ENCODE measurements around the gene SREBF2.

The SREBF2 gene

DNA sequence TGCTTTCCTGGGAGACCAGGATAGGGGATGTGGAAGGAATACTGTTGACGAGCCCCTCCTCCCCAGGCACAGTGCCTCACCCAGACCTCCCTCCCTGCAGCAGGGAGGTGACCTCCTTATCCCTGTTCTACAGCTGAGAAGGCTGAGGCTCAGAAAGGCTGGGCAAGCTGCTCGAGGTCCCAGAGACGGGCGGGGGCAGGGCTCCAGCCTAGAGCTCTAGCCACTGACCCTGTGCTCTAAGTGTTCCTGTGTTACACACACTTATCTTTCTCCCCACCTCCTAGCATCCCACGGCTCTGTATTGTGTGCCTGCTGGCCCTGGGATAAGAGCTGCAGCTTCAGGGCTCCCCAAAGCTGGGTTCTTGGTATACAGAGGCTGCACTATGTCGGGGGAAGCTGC, 24.5 kb upstream of the SREBF2 start:
- no peak for TF ChIP-seq SIN3A (IDR thresholded peaks at IDR 0.05; ENCODE audit: borderline replicate concordance, insufficient read depth, low read length)
- no peak for TF ChIP-seq TAF1 (IDR thresholded peaks at IDR 0.05; ENCODE audit: borderline replicate concordance, insufficient read depth, low read length)
- no peak for TF ChIP-seq POLR2AphosphoS5 (IDR thresholded peaks at IDR 0.05; ENCODE audit: low read depth, low read length)
- no peak for TF ChIP-seq FOXP2 (optimal IDR thresholded peaks at IDR 0.05; ENCODE audit: borderline replicate concordance, extremely low read depth, extremely low read length, insufficient read depth)

DNA sequence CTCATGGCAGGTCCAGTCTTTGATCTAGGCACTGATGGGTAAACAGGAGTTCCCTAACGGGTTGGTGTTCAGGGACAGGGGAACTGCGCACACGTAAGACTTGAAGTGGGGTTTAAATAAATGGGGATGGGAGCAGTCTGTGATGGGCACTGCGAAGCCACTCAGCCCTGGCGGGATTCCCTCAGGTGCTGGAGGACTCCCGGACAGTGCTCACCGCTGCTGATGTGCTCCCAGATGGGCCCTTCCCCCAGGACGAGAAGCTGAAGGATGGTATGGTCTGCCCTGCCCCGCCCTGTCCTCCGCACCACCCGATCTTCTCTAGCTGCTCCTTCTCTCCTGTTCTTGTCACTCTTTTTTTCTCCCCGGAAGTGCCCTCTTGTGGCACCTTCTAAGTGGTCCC, 22.9 kb upstream of the SREBF2 start:
- no peak for TF ChIP-seq FOXP2 (optimal IDR thresholded peaks at IDR 0.05; ENCODE audit: borderline replicate concordance, extremely low read depth, extremely low read length, insufficient read depth)
- TF ChIP-seq POLR2AphosphoS5 (IDR thresholded peaks at IDR 0.05; ENCODE audit: low read depth, low read length) = no peak
- TF ChIP-seq SIN3A (IDR thresholded peaks at IDR 0.05; ENCODE audit: borderline replicate concordance, insufficient read depth, low read length) = no peak
- TF ChIP-seq TAF1 (IDR thresholded peaks at IDR 0.05; ENCODE audit: borderline replicate concordance, insufficient read depth, low read length) = no peak
- TF ChIP-seq, protein P1, sequence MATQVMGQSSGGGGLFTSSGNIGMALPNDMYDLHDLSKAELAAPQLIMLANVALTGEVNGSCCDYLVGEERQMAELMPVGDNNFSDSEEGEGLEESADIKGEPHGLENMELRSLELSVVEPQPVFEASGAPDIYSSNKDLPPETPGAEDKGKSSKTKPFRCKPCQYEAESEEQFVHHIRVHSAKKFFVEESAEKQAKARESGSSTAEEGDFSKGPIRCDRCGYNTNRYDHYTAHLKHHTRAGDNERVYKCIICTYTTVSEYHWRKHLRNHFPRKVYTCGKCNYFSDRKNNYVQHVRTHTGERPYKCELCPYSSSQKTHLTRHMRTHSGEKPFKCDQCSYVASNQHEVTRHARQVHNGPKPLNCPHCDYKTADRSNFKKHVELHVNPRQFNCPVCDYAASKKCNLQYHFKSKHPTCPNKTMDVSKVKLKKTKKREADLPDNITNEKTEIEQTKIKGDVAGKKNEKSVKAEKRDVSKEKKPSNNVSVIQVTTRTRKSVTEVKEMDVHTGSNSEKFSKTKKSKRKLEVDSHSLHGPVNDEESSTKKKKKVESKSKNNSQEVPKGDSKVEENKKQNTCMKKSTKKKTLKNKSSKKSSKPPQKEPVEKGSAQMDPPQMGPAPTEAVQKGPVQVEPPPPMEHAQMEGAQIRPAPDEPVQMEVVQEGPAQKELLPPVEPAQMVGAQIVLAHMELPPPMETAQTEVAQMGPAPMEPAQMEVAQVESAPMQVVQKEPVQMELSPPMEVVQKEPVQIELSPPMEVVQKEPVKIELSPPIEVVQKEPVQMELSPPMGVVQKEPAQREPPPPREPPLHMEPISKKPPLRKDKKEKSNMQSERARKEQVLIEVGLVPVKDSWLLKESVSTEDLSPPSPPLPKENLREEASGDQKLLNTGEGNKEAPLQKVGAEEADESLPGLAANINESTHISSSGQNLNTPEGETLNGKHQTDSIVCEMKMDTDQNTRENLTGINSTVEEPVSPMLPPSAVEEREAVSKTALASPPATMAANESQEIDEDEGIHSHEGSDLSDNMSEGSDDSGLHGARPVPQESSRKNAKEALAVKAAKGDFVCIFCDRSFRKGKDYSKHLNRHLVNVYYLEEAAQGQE (IDR thresholded peaks at IDR 0.05; ENCODE audit: insufficient read depth in 1 of 2, low read depth in 2 of 2, low read length in 2 of 2) = no peak

DNA sequence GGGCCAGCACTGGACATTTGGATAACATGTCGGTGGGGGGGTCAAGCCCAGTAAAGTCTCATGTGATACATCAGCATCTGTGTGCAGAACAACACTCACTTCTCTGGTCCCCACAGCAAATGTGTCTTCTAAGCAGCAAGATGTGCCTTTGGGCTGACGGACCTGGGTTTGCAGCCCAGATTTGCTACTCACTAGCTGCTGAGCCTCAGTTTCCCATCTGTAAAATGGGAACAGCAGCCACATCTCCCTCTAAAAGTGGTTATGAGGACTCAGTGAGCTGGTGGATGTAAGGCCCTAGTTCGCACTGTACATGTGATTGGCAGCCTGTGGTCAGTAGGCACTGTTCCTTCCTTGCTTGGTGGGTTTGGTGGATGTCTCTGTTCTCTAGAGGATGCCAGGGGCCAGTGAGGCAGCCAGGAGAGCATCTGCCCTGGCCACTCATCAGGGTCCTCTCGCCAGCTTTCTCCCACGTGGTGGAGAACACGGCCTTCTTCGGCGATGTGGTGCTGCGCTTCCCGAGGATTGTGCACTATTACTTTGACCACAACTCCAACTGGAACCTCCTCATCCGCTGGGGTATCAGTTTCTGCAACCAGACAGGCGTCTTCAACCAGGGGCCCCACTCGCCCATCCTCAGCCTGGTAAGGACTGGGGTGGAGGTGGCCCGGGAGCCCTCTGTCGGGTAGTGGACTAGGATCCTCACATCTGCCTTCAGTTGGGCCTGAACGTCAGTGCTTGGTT, 19.9 kb upstream of the SREBF2 start:
- TF ChIP-seq SIN3A (IDR thresholded peaks at IDR 0.05; ENCODE audit: borderline replicate concordance, insufficient read depth, low read length) (no peak), POLR2AphosphoS5 (IDR thresholded peaks at IDR 0.05; ENCODE audit: low read depth, low read length) (no peak), FOXP2 (optimal IDR thresholded peaks at IDR 0.05; ENCODE audit: borderline replicate concordance, extremely low read depth, extremely low read length, insufficient read depth) (no peak), TAF1 (IDR thresholded peaks at IDR 0.05; ENCODE audit: borderline replicate concordance, insufficient read depth, low read length) (no peak)
- TF ChIP-seq, protein P1 (IDR thresholded peaks at IDR 0.05; ENCODE audit: insufficient read depth in 1 of 2, low read depth in 2 of 2, low read length in 2 of 2) = no peak

DNA sequence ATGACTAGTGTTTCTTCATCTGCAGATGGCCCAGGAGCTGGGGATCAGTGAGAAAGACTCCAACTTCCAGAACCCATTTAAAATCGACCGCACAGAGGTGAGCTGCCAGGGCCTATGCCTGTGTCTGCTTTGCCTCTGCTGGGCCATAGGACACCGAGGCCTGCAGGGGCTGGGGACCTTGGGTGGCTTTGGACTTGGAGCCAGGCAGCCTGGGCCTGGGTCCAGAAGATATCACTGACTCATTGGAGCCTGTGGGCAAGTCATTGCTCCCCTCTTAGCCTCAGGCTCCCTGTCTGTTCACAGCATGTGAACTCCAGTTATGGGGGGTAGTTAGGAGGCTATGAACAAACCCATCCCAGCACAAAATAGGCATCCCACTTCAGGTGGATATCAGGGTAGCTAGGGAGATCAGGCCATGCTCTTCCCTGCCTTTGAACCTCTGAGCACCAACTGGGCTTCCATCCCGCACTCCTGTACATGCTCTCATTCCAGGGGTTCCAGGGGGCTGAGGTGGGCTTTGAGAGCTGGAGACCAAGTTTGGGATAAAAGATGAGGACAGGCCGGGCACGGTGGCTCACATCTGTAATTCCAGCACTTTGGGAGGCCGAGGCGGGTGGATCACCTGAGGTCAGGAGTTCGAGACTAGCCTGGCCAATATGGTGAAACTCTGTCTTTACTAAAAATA, 19.0 kb upstream of the SREBF2 start:
- TF ChIP-seq SIN3A (IDR thresholded peaks at IDR 0.05; ENCODE audit: borderline replicate concordance, insufficient read depth, low read length) (no peak), TAF1 (IDR thresholded peaks at IDR 0.05; ENCODE audit: borderline replicate concordance, insufficient read depth, low read length) (no peak), POLR2AphosphoS5 (IDR thresholded peaks at IDR 0.05; ENCODE audit: low read depth, low read length) (no peak), FOXP2 (optimal IDR thresholded peaks at IDR 0.05; ENCODE audit: borderline replicate concordance, extremely low read depth, extremely low read length, insufficient read depth) (no peak)
- TF ChIP-seq, protein P1 (IDR thresholded peaks at IDR 0.05; ENCODE audit: insufficient read depth in 1 of 2, low read depth in 2 of 2, low read length in 2 of 2) = no peak

DNA sequence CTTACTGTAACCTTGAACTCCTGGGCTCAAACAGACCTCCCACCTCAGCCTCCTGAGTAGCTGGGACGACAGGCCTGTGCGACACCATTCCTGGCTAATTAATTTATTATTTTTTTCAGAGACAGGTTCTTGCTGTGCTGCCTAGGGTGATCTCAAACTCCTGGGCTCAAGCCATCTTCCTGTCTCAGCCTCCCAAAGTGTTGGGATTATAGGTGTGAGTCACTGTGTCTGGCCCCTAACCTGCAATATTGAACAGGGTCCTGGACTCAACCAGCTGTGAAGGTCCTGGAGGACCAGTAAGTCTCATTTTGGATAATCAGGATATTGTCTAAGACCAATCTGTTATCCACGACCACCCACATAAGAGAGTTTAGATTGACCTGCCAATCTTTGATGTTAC, 17.2 kb upstream of the SREBF2 start:
- TF ChIP-seq SIN3A (IDR thresholded peaks at IDR 0.05; ENCODE audit: borderline replicate concordance, insufficient read depth, low read length) = no peak
- no peak for TF ChIP-seq TAF1 (IDR thresholded peaks at IDR 0.05; ENCODE audit: borderline replicate concordance, insufficient read depth, low read length)
- TF ChIP-seq, protein P1 (IDR thresholded peaks at IDR 0.05; ENCODE audit: insufficient read depth in 1 of 2, low read depth in 2 of 2, low read length in 2 of 2) = no peak
- no peak for TF ChIP-seq FOXP2 (optimal IDR thresholded peaks at IDR 0.05; ENCODE audit: borderline replicate concordance, extremely low read depth, extremely low read length, insufficient read depth)
- TF ChIP-seq POLR2AphosphoS5 (IDR thresholded peaks at IDR 0.05; ENCODE audit: low read depth, low read length) = no peak

All from PFSK-1 (cell line).